HepG2 (cell line): ENCODE data around the gene WSB1. TPM values are rescaled to one million over a fixed set of nuclear protein-coding genes. Genes with fewer than 3 reads are reported as not detected.

Experiments used
- ATAC-seq: fragments of 200-7000 bp; cut with Tn5 transposase; 3 replicates; pipeline ENCODE4 v1.9.1; 2020; ENCODE audit warnings: mild to moderate bottlenecking, moderate library complexity
- BruUV-seq: library from RNA; stranded (reverse); fragments of 400-500 nt; replicated peaks from 2 replicates; lab custom pipeline; 2021; lab: Mats Ljungman, UMichigan
- CTCF ChIA-PET: fragments of 300-600 bp; formaldehyde crosslinking; extraction: SDS; loops from one replicate; lab custom pipeline; 2021; ENCODE audit warnings: low total read pairs, inconsistent platforms, low intra/inter-chr PET ratio; lab: Yijun Ruan, JAX
- POLR2A ChIA-PET: fragments of 350-600 bp; sonication (Branson Sonifier 250); formaldehyde crosslinking; loops from one replicate; lab custom pipeline; 2020; ENCODE audit warnings: antibody characterized with exemption, inconsistent platforms; lab: Yijun Ruan, JAX
- DNase-seq: peaks from one replicate; pipeline ENCODE4 v3.0.0-alpha.2; 2015; ENCODE audit warnings: low spot score
- FAIRE-seq: peaks from 3 replicates; lab custom pipeline; 2011; peaks lifted over from hg19 to GRCh38; lab: Jason Lieb, UNC
- H2AFZ ChIP-seq: one replicate; pipeline ENCODE4 v1.6.1; 2011; ENCODE audit warnings: low read length, inconsistent platforms
- H3K27ac ChIP-seq: fragments of 300-600 bp; 3 replicates; pipeline ENCODE4 v1.8.0; 2011; ENCODE audit warnings: mixed run types, mild to moderate bottlenecking, mixed read lengths, low read length, inconsistent platforms; ENCODE audit not compliant: insufficient read depth; ENCODE audit errors: extremely low read length
- H3K27me3 ChIP-seq, 2 experiments: fragments of 200-600 bp in 1 of 2; 2 replicates in 1 of 2; 3 replicates in 1 of 2; pipeline versions ENCODE4 v1.6.0 to v1.8.0; 2011; ENCODE audit warnings: low read length in 2 of 2, mild to moderate bottlenecking in 2 of 2, moderate library complexity in 2 of 2, inconsistent platforms in 1 of 2; ENCODE audit not compliant: insufficient read depth in 2 of 2, control insufficient read depth in 1 of 2
- H3K36me3 ChIP-seq, 2 experiments: fragments of 200-600 bp in 1 of 2; replicated peaks in 1 of 2; 2 replicates in 1 of 2; 3 replicates in 1 of 2; pipeline versions ENCODE4 v1.5.1 to v1.8.0; 2011; ENCODE audit warnings: low read length in 2 of 2, inconsistent platforms in 1 of 2; ENCODE audit not compliant: insufficient read depth in 2 of 2, control insufficient read depth in 1 of 2
- H3K4me1 ChIP-seq: 2 replicates; pipeline ENCODE4 v1.5.1; 2012; ENCODE audit warnings: low read length, inconsistent platforms; ENCODE audit not compliant: insufficient read depth
- H3K4me2 ChIP-seq: 2 replicates; pipeline ENCODE4 v1.6.0; 2011; ENCODE audit warnings: low read depth, low read length, inconsistent platforms
- H3K4me3 ChIP-seq, 3 experiments: fragments of 200-600 bp in 1 of 3; sonication (generic), shearing (Covaris generic) in 1 of 3; replicated peaks in 1 of 3; 2 replicates each; pipeline ENCODE4 v1.5.1; 2011 to 2016; ENCODE audit warnings: low read length in 3 of 3, inconsistent platforms in 2 of 3, low read depth in 2 of 3, mild to moderate bottlenecking in 2 of 3, control low read depth in 1 of 3, mixed read lengths in 1 of 3; ENCODE audit not compliant: insufficient read depth in 1 of 3
- H3K79me2 ChIP-seq: one replicate; pipeline ENCODE4 v1.6.1; 2011; ENCODE audit warnings: low read length, inconsistent platforms; ENCODE audit not compliant: insufficient read depth
- H3K9ac ChIP-seq: 2 replicates; pipeline ENCODE4 v1.6.0; 2011; ENCODE audit warnings: mild to moderate bottlenecking, low read depth, low read length, inconsistent platforms; ENCODE audit not compliant: insufficient read depth
- H3K9me3 ChIP-seq: 2 replicates; pipeline ENCODE4 v1.5.1; 2012; ENCODE audit warnings: mild to moderate bottlenecking, low read length
- H4K20me1 ChIP-seq: 2 replicates; pipeline ENCODE4 v1.6.0; 2011; ENCODE audit warnings: inconsistent platforms, mild to moderate bottlenecking, low read length, moderate library complexity; ENCODE audit not compliant: insufficient read depth
- GLI4 ChIP-seq: sonication (generic); formaldehyde crosslinking; IDR thresholded peaks from 2 replicates; pipeline ENCODE4 v1.5.1; 2020; ENCODE audit warnings: missing genetic modification reagents, mild to moderate bottlenecking, moderate library complexity, borderline replicate concordance
- GTF2F1 ChIP-seq: fragments of 150-350 bp; IDR thresholded peaks from 2 replicates; pipeline ENCODE4 v1.6.1; 2014; ENCODE audit warnings: low read length
- MAF1 ChIP-seq: sonication (generic); formaldehyde crosslinking; IDR thresholded peaks from 2 replicates; pipeline ENCODE4 v1.5.0; 2020; ENCODE audit warnings: missing genetic modification reagents, borderline replicate concordance
- NONO ChIP-seq, 2 experiments: fragments of 450-650 bp in 1 of 2; sonication (generic) in 1 of 2; formaldehyde crosslinking in 1 of 2; IDR thresholded peaks in 1 of 2; conservative IDR thresholded peaks in 1 of 2; 2 replicates each; pipeline versions ENCODE4 v1.6.1 to v1.8.0; 2017 to 2022; ENCODE audit warnings: mild to moderate bottlenecking in 1 of 2, missing genetic modification reagents in 1 of 2, moderate library complexity in 1 of 2
- PTBP1 ChIP-seq: fragments of 200-400 bp; formaldehyde crosslinking; IDR thresholded peaks from 2 replicates; pipeline ENCODE4 v1.6.1; 2018; ENCODE audit warnings: low read length, low read depth; ENCODE audit not compliant: poor library complexity, severe bottlenecking
- SAFB2 ChIP-seq: sonication (generic); formaldehyde crosslinking; IDR thresholded peaks from 2 replicates; pipeline ENCODE4 v1.5.1; 2020; ENCODE audit warnings: missing genetic modification reagents, low read depth, mild to moderate bottlenecking, borderline replicate concordance
- SMAD3 ChIP-seq: sonication (generic); formaldehyde crosslinking; IDR thresholded peaks from 2 replicates; pipeline ENCODE4 v1.4.0; 2020; ENCODE audit warnings: missing genetic modification reagents
- TOE1 ChIP-seq: sonication (generic); formaldehyde crosslinking; IDR thresholded peaks from 2 replicates; pipeline ENCODE4 v1.4.0; 2020; ENCODE audit warnings: mild to moderate bottlenecking, missing genetic modification reagents
- ZFP36L1 ChIP-seq: sonication (generic); formaldehyde crosslinking; IDR thresholded peaks from 2 replicates; pipeline ENCODE4 v1.8.0; 2022; ENCODE audit warnings: mild to moderate bottlenecking, missing genetic modification reagents, moderate library complexity
- ZNF383 ChIP-seq: sonication (generic); formaldehyde crosslinking; IDR thresholded peaks from 2 replicates; pipeline ENCODE4 v1.4.0; 2020; ENCODE audit warnings: missing genetic modification reagents, mild to moderate bottlenecking, borderline replicate concordance
- ZNF577 ChIP-seq: sonication (generic); formaldehyde crosslinking; IDR thresholded peaks from 2 replicates; pipeline ENCODE4 v1.4.0; 2020; ENCODE audit warnings: mild to moderate bottlenecking, low read depth, missing genetic modification reagents, borderline replicate concordance
- ZNF713 ChIP-seq: sonication (generic); formaldehyde crosslinking; IDR thresholded peaks from 2 replicates; pipeline ENCODE4 v1.4.0; 2020; ENCODE audit warnings: mild to moderate bottlenecking, missing genetic modification reagents
- WGBS: methylation state at CpG from one replicate; pipeline ENCODE4 v1.1.6; 2017; ENCODE audit warnings: low lambda C conversion rate; 5-methylcytosine and 5-hydroxymethylcytosine counted together
- in situ Hi-C: cut with HindIII; loops from 2 replicates; pipeline ENCODE4 v1.10.0; 2017; ENCODE audit warnings: low pct_unique_long_range_greater_than_20kb; ENCODE audit not compliant: extremely low pct_ligation_motif_present
- intact Hi-C: fragments of 100-400 bp; cut with micrococcal nuclease; formaldehyde crosslinking; loops from one replicate; pipeline ENCODE4 v1.10.0; 2022; ENCODE audit not compliant: unreplicated experiment
- polyA plus RNA-seq, 8 experiments: library from polyadenylated mRNA; depleted of rRNA in 3 of 8; stranded (reverse) in 7 of 8; unstranded in 1 of 8; fragments of >200 nt; fragmentation: Illumina TruSeq in 4 of 8; extraction: Trizol in 4 of 8; gene quantifications; 2 replicates each; pipeline versions ENCODE4 v1.2.1 to v1.2.3, GENCODE V29; 2011 to 2016; ENCODE audit warnings: low read depth in 4 of 8, missing spikeins in 1 of 8, mixed read lengths in 1 of 8; ENCODE audit not compliant: insufficient read depth in 1 of 8
- total RNA-seq, 5 experiments: library from RNA; depleted of rRNA; stranded (reverse); fragments of >200 nt; fragmentation: Illumina TruSeq; extraction: Trizol; gene quantifications; 2 replicates each; pipeline ENCODE4 v1.2.3, GENCODE V29; 2016; ENCODE audit warnings: low read depth in 1 of 5

The WSB1 gene
- total and polyA plus RNA-seq, 2 of the 13 experiments (the other 11 are each of a cell fraction or from before 2014, with no cell fraction given), result 81.3 to 294 TPM

- in situ Hi-C loops (no loop called here), intact Hi-C loops (no loop called here)
- H2AFZ ChIP-seq, result no peak overlapping the region
- no peaks in the 10 kb centered on the region for H3K9me3 ChIP-seq
- H3K27me3 ChIP-seq, result 0 out of 5 replicates have a peak, but pooled peaks cover 2 to 7% of the 10 kb centered on the region in 2 experiments
- CTCF ChIA-PET, result no interaction called here
- POLR2A ChIA-PET, result interaction anchor here (0.7 to 1.3 kb wide), 3 partner anchors 9 to 42 kb away, joined by 3 to 9 read pairs (median 4); no protein-coding TSS in a partner anchor
- no peaks in the 10 kb centered on the region for H3K36me3 ChIP-seq
- H3K4me3 ChIP-seq, result no peak overlapping the region
- no TSS peak for BruUV-seq
- FAIRE-seq, result no peak
- WGBS, result 61% methylated on average over 2 of the region's 2 CpGs
- H4K20me1 ChIP-seq, result no peaks in the 10 kb centered on the region
- H3K4me2 ChIP-seq, result no peak overlapping the region
- TF ChIP-seq ZFP36L1 (CRISPR knock-in tag), result no peak
- no peak for TF ChIP-seq SMAD3 (CRISPR knock-in tag)
- TF ChIP-seq ZNF713 (CRISPR knock-in tag), result no peak
- no peak for TF ChIP-seq MAF1 (CRISPR knock-in tag)
- no peak for TF ChIP-seq ZNF577 (CRISPR knock-in tag)
- TF ChIP-seq PTBP1, result no peak
- TF ChIP-seq GTF2F1, result no peak
- no peak for TF ChIP-seq GLI4 (CRISPR knock-in tag)
- TF ChIP-seq ZNF383 (CRISPR knock-in tag), result no peak
- no peak for TF ChIP-seq TOE1 (CRISPR knock-in tag)
- TF ChIP-seq SAFB2 (CRISPR knock-in tag), result no peak
- TF ChIP-seq NONO (IDR thresholded peaks at IDR 0.05), result no peak
- TF ChIP-seq NONO (CRISPR knock-in tag; conservative IDR thresholded peaks at IDR 0.05), result no peak
- TF ChIP-seq, all 625 proteins: peak for 0
- Histone ChIP-seq H3K4me1 (peaks cover 18% of the 10 kb centered on the region), H3K9ac (no peak overlapping the region), H3K79me2 (no peaks in the 10 kb centered on the region), H3K27ac (no peak overlapping the region)
- DNase-seq (no peak), ATAC-seq (no peak)
Measured at GRCh38 chr17:27285516-27285915, 8.4 kb upstream of the WSB1 start.
